ENCODE data around the gene C21orf58. TPM values are rescaled to one million over a fixed set of nuclear protein-coding genes. Genes with fewer than 3 reads are reported as not detected.

C21orf58 gene
- total RNA-seq, 1 donor from 2014 or later, result 2.1 TPM

DNA sequence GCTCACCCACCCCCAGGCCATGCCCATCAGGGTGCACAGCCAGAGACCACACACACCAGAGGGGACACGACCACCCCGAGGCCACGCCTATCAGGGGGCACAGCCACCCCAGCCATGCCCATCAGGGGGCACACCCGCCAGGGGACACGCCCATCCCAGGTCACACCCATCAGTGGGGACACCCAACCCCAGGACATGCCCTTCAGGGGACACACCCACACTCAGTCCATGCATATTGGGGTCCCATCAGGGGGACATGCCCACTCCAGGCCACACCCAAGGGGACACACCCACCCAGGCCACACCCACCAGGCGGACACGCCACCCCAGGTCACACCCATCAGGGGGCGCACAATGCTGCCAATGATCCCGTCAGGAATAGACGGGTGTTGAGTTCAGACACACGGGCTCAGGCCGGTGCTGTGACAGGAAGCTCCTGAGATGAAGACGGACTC lies 59.0 kb downstream of the C21orf58 start:
- ATAC-seq (peak; percentile 9), DNase-seq (ENCODE audit: low spot score) (no peak)

DNA sequence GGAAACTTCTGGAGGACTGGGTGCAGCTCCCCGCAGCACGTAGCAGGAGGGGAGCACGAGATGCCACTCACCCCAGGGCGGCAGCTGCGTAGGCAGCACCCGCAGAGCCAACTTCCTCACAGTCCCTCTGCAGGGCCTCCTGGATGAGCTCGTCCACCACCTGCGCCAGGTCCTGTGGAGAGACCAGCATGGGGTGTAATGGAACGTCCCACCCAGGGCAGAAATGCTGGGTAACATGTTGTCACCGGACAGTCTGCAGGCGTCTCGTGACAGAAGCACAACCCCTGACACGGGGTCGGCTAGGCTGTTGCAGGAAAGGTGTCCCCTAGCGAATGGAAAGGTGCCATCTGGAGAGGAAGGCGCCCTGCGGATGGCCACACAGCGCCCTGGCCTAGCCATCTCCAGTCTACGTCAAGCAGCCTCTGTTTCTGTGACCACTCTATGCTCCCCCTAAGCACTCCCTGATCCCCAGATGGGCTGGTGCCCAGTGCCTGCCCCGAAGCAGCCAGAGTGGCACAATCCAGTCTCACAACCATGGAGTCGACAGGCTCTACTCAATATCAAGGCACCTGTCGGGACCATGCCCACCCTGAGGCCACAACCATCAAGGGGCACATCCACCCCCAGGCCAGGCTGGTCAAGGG lies 59.5 kb downstream of the C21orf58 start:
- DNase-seq (ENCODE audit: low spot score), result no peak
- ATAC-seq, result no peak

DNA sequence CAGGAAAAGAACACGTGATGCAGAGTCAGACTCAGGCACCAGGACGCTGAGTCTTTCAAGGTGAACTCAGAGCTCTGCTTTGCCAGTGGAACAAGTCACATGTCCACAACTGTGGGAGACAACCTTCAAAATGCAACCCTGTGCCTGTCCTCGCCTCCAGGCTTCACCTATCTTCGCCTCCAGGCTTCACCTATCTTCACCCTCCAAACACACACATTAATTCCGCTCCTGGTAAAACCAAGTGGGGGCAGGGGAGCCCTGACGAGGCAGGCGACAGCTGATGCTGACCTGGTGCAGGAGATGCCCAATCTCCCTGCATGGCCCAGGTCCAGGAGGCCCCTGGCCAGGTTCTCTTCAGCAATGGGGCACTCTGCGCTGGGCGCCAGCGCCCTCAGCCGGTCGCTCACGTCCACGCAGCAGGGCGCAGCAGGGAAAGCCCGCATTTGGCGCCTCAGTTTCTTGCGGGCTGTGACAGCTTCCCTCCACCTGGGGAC lies 67.1 kb downstream of the C21orf58 start:
- ATAC-seq, result no peak
- DNase-seq (ENCODE audit: low spot score), result no peak

DNA sequence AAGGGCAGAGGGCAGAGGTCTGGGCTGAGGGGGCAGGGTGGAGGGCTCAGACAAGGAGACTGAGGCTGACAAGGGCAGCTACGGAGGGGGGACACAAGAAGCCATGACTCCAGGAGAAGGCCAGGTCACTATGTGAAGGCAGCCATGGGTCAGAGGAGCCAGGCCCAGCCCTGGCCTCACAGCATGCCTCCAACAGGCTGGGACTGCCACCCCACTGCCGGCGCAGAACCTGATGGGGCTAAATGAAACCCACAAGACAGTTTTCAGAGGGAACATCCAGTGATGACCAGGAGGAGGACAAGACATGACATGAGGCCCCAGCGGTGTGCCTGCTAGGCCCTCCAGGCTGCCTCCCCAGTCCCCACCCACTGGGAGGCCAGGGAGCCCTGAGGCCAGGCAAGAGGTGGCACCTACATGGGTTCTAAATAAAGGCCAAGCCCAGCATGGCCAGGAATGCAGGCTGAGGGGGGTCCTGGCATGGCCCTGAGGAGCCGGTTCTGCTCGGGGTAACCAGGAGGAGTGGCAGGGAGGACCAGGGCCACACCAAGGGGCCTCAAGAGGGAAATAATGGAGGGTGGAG lies 67.8 kb downstream of the C21orf58 start:
- DNase-seq (ENCODE audit: low spot score), result no peak
- no peak for ATAC-seq

DNA sequence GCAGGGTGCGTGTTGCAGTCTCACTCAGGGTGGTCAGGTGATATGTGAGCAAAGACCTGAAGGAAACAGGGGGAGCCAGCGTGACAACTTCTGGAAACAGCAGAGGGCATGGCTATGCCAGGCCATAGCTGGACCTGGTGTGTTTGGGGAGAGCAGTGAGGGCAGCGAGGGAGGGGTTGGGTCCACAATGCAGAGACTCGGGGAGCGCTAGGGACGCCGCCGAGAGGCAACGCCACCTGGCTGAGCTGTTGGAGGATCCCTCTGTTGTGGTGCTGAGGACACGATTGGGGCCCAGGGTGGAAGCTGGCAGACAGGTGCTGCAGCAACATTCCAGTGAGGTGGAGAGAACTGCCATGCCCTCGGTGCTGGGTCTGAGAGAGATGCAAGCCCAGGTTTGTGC lies 68.5 kb downstream of the C21orf58 start:
- ATAC-seq, result no peak
- DNase-seq (ENCODE audit: low spot score), result no peak

DNA sequence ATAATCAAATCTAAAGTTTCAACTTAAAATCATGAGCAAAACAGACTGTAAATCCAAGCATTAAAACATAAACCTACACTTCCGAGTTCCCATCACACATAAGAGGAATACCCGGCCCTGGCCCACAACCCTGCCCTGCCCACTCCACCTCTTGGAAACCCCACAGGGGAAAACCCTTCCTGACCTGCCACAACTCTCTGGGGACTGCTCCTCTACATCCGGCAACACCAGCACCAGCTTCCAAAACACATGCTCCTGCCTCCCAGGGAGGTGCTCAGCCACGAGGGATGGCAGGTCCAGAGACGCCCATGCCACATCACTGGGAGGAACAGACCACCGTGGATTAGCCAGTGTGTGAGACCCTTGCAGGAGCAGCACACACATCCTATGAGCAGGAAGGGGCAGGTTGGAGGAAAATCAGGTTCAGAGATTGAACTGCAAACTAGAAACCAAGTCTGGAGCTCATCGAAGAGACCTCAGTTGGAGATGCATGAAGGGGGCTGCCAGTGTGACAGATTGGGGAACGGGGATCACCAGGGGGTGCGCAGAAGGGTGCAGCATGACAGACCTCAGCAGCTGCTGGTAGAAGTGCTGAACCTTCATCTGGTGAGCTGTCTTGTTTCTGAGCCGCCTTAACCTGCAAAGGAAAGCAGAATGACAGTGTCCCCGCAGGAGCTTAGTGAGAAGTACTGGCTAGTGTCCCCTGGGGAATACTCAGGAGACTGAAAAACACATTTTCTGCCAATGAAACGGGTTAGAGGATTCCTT lies 69.3 kb downstream of the C21orf58 start:
- DNase-seq (ENCODE audit: low spot score) (no peak), ATAC-seq (no peak)

DNA sequence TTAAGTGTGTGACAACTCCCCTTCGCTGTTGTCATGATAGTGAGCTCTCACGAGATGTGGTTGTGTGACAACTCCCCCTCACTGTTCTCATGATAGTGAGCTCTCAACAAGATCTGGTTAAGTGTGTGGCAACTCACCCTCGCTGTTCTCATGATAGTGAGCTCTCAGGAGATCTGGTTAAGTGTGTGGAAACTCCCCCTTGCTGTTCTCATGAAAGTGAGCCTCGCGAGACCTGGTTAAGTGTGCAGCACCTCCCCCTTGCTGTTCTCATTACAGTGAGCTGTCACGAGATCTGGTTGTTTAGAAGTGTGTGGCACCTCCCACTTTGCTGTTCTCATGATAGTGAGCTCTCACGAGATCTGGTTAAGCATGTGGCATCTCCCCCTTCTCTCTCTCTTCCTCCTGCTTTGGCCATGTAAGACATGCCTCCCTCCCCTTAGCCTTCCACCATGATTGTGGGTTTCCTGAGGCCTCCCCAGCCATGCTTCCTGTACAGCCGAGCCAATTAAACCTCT lies 70.0 kb downstream of the C21orf58 start:
- ATAC-seq (no peak), DNase-seq (ENCODE audit: low spot score) (no peak)

DNA sequence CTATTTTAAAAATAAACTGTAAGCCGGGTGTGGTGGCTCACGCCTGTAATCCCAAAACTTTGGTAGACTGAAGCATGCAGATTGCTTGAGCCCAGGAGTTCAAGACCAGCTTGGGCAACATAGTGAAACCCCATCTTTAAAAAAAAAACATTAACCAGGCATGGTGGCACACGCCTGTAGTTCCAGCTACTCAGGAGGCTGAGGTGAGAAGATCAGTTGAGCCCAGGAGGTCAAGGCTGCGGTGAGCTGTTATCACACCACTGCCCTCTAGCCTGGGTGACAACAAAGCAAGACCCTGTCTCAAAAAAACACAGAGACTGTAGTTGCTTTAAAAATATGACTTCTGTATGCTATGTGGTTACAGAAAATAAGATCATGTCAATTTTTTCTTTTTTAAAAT lies 70.8 kb downstream of the C21orf58 start:
- ATAC-seq, result no peak
- no peak for DNase-seq (ENCODE audit: low spot score)

Other genes with a start within 250 kb of the C21orf58 start
- gene COL6A2, start 225.8 kb downstream of the C21orf58 start, total RNA-seq, result 34.9 TPM
- 668 TPM for gene FTCD, start 168.3 kb downstream of the C21orf58 start, total RNA-seq
- 0.40 TPM for gene SPATC1L, start 139.4 kb downstream of the C21orf58 start, total RNA-seq
- 67.9 TPM for gene LSS, start 95.1 kb downstream of the C21orf58 start, total RNA-seq
- gene MCM3AP, start 38.3 kb downstream of the C21orf58 start, total RNA-seq, result 46.9 TPM
- 6.0 TPM for gene YBEY, start 37.5 kb downstream of the C21orf58 start, total RNA-seq
- gene PCNT, start 286 bp upstream of the C21orf58 start, total RNA-seq, result 13.2 TPM
- 15.2 TPM for gene DIP2A, start 135.0 kb upstream of the C21orf58 start, total RNA-seq